Activated T-cell treated with anti-CD3 and anti-CD28 coated beads for 1 hour (primary cell): ENCODE data around the gene CHN1.

ENCODE experiments used
- DNase-seq: peaks from one replicate; pipeline ENCODE4 v3.0.0-alpha.2; 2020; ENCODE audit warnings: low read depth

Gene CHN1

DNA sequence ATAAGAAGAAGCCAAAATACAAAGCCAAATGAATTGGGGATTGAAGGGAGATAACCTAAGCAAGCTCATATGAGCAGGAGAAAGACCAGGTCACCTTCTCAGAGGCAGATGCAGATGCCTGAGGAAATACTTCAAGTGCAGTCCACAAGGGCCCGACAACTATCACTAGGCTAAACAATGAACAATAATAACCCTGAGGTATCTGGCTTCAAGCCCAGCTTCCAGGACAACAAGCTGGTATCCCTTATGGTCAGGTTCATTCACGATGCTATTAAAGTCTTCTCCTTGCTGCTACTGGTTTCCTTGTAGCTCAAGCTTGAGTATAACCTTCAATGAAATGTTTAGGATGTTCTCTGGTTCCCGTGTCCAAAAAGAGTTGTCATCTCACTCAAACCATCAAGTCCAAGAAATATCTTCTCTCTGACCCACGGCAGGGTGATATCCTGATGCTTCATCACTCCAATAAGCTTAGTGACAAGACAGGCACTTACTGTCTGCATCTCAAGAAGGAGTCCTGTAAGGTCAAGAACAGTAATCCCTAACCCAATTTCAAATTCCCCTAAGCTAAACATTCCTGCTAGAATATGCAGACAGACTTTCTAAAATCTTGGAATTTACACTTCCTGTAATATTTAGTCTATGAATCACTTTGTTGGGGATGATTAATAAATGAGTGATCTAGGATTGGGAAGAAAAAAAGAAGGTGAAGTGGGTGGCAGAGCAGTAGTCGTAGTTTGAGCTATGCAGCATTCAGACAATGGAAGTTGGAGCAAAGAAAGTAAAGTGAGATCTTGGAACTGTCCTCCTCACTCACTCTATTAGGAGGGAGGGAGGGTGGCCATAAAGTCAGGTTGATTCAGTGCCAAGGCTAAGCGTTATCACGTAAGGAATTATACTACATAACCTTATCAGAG, 33.1 kb downstream of the CHN1 start:
- DNase-seq, result no peak

DNA sequence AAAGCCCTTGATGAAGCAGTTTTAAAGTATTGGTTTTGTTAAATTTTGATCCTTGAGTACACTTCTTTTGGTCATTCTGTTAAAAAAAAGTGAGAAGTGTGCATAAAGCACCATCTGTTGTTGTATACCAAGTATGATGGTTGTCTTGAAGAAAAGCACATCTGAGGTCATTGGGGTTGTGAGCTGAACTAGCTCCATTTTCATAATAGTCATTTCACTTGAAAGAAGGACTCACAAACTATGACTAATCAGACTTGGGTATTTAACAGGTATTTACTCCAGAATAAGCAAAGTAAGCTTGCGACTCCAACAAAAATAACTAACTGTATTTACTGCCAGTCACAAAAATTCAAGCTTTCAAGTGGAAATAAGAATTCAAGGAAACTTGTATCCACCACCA, 35.1 kb downstream of the CHN1 start:
- DNase-seq, result no peak

DNA sequence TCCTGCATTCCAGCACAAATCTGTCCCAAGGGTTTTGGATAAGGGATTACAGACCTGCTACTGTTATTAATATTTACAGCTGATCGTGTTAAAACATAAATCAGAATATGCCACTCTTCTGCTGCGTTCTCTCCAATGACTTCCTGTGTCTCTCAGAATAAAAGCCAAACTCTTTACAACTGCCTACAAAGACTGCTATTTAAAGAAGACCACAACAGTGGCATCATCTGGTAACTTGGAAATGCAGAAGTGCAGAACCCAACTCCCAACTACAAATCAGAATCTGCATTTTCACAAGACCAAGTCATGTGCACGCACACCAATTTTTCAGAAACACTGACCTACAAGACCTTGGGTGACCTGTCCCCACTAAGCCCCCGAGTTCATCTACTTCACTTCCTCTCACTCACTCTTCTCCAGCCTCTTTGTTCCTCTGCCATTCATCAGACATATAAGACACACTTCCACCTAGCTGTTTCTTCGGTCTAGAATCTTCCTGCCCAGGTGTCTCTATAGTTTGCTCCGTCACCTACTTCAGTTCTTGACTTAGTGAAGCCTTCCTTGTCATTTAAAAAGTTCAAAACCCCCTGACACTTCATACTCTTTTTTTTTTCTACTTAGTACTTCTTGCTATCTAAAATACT, 36.0 kb downstream of the CHN1 start:
- DNase-seq, result no peak

DNA sequence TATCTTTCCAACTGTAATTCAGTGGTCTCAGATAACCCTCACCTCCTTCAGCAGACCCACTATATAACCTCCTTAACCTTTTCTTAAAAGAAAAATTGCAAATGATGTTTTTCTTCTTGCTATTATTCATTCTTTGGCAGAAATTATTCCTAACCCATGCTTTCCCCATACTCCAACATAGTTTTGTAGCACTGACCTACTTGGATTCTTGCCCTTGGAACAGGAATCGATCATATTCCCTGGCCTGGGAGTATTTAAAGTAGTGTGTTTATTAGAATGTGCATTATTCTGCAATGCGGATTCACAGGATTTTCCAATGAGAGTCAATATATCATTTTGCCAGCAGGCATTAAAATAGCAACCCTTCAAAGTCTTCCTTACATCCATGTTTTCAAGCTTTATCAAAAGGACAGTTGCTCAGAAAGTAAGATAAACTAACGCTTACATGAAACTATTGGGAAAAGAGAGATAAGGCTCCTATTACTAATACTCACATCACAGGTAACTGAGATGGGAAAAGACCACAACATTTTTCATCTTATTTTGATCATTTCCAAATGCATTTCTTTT, 37.4 kb downstream of the CHN1 start:
- DNase-seq, result no peak

DNA sequence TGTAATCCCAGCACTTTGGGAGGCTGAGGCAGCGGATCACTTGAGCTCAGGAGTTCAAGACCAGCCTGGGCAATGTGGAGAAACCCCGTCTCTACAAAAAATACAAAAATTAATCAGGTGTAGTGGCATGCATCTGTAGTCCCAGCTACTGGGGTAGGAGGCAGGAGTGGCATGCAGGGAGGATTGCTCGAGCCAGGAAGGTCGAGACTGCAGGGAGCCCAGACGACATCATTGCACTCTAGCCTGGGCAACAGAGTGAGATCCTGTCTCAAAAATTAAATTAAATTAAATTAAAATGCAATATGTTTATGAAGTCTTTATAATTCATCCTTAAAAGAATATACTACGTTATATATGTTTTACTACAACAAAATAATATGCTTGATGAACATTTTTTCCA, 38.1 kb downstream of the CHN1 start:
- no peak for DNase-seq

DNA sequence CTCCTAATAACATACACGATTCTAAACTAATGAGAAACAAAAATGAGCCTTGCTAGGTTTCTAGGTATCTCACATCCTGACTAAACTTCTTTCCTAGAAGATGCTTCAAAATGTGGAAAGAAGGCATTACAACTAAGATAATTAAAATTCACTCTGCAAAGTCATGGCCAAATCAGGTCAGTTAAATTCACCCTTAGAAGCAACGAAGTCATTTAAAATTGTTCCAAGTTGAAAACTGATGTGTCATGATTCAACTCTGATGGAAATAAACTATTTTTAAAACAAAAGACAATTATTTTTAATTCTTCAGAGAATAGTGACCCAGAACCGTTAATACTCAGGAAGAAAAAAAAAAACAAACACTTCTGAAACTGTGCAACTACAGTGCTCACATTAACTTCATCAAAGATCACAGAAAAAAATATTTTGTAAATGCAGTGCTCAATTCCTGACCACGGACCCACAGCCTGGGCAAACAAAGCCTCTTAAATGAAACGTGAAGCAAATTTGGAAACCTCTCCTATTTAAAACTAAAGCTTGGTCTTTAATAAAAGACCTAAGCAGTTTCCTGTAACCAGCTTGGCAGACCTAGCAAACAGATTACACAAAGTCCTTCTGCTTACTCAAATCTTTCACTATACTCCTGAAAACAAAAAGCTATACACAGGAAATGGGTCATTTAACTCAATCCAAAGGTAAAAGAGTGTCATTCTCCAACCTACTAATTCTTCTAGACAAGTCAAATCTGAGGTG, 39.0 kb downstream of the CHN1 start:
- DNase-seq, result no peak

DNA sequence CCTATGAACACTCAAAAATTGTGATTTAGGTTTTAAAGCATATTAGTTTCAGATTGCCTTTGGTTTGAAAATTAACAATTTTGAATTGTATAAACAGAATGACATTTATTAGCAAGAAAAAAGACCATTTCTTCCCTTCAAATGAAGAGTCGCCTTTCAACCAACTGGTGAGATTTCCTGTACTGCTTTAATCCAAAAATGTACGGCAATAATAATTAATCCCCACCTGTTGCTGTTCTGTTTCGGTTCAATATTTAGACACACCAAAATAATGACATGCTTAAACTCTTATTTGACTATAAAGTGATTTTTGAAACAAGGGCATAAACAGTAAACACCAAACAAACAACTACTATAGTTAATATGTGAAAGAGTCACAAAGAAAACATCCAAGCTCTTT, 39.6 kb downstream of the CHN1 start:
- no peak for DNase-seq

DNA sequence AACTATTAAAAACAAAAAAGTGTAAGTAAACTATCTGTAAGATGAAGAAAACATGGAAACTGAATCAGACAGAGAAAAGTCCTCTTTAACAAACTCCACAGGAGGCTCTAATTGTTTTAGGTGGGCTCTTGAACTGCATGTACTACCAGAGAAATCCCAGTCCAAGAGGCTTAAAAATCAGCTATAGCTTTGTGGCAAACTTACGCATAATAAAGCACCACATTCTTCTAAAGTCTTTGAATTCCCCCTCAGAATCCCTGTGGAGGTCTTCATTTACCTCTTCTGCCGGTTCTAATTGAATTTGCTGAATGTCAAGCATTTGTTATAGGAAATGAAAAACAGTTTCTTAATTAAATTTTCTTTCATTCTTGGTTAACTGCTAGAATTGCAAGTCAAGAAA, 40.8 kb downstream of the CHN1 start:
- no peak for DNase-seq

DNA sequence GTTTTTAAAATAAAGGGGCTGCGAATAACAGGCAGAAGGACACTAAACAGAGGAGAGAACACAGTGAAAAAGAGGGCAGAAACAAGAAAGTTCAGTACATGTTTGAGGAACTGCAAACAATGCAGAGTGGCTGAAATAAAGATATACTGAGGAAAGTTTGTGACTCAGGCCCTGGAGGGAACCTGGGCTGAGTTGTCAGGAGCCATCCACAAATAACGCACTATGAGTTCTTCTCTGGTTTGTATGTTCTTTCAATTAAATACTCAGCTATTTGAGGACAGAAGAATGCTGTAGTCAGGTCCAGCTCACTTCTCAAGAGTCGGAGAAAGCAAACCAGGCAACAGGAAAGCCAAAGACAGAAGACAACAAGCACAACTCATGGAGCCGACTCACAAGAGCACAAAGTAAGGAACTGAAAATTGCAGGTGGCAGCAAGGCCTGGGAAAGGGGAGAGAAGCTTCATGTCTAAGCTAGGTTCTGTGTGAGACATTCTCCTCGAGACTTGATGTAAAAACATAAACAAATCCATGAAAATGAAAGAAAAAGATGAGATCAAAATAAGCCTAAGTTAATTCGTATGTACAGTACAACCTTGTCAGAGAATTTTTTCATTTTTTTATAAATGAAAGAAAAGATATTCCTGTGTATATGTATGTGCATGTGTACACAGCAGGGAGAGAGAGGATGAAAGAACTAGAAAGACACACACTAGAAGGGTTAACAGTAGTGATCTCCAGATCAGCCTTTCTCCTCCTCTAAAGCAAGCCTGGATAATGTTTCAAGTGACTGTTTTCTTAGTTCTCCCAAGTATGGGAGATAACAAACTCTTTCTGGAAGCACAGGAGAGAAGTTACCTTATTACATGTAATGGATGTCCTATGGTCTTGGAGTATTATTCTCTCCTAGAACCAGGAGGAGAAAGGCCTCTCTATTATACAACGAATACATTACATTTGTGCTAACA, 41.5 kb downstream of the CHN1 start:
- DNase-seq, result no peak

DNA sequence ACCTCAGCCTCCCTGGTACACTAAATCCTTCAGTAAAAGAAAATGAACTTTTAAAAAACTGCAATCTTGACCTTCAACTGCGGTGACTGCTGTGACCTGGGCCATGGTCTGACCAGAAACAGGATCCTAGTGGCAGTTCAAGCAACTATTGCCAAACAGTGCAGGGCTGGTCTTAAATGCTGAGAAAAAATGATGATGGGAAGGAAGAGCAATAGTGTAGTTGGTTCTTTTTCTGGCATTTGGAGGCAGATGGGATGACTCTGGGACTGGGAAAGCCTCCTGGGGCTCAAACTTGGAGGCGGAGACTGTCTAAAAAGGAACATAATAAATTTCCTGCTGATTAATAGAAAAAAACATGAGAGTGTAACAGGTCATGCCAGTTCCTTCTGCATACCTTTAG, 45.4 kb downstream of the CHN1 start:
- no peak for DNase-seq

DNA sequence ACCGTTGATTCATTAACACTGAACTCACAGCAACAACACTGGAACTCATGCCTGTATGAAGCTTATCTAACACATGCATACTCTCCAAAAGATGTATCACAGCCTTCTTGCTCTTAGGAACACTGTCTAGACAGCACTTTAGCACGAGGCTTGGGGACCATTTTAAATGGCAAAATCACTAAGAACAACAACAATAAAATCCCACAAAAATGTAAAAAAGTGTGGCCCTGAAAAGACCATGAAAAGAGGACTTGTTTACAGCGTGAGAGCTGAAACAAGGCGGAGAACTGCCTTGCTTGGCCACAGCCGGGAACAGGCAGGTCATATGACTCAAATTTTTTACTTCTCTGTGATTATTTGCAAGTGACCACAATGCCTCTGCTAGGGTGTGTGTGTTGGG, 48.1 kb downstream of the CHN1 start:
- DNase-seq, result no peak

DNA sequence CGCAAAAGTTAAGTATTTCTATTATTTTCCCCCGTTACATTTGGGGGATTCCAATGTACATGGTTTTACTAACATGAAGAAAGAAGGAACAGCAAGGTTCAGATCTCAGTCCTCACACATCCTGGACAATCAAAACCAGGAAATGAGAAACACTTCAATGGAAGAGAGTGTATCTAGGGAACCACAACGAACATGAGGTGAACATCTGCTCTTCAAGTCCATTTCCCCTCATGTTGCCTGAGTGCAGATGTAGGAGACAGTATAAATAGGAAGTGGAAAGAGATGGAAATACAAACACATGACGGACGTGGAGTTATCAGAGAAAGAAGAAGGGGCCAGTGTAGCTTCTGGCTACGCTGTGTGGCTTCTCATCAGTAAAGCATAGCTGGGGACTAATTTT, 52.6 kb downstream of the CHN1 start:
- no peak for DNase-seq

DNA sequence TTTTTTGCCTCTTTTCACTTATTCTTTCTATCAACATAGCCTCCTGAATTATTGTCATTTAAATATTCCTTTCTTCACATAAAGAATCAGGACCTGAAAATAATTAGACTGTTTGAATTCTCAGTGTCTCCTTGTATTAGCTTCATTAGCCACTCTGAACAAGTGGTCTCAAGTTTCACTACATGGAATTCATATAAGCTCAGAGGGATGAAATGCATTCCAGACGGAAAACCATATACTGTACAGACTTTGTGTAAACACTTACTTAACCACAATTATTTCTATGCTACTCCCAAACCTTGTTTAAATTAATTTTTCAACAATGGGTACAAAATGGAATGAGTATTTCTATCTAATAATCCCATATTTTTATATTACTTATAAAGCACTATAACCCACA, 53.4 kb downstream of the CHN1 start:
- no peak for DNase-seq

DNA sequence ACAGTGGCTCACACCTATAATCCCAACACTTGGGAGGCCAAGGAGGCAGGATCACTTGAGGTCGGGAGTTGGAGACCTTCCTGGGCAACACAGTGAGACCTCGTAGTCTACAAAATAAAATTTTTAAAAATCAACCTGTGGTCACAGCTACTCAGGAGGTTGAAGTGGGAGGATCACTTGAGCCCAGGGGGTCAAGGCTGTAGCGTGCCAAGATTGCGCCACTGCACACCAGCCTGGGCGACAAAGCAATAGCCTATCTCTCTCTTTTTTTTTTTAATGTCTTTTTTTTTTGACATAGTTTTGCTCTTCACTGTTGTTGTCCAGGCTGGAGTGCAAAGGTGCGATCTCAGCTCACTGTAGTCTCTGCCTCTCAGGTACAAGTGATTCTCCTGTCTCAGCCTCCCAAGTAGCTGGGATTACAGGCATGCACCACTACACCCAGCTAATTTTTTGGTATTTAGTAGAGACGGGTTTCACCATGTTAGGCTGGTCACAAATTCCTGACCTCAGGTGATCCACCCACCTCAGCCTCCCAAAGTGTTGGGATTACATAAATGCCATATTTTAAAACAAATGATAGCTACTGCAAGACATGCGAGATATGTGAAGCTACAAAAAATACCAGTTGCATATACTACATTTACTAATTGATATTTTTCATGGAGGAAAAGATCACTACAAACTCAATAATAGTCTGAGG, 55.0 kb downstream of the CHN1 start:
- no peak for DNase-seq

DNA sequence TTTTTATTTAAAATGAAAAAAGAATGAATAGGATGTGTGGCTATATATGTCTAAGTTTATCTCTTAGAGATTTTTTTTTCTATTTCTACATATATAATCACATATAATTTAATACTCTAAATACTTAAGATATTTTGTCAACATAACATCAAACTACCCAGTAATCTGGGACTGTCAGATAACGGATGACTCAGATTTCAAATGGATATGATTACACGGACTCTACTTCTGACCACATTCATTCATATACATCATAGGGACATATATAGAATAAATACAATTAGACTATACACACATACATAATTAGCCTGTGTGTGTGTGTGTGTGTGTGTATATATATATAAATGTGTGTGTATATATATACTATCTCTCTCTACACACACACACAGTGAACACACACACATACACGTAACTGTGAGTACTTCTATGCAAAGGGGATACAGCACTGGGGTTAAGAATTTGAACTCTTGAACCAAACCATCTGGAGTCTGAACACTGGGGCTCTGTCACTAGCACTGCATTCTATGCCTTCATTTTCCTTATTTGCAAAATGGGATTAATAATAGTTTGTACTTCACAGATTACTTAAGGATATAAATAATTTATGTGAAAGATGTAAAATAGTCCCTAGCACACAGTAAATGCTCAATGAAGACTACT, 59.5 kb downstream of the CHN1 start:
- DNase-seq, result no peak

DNA sequence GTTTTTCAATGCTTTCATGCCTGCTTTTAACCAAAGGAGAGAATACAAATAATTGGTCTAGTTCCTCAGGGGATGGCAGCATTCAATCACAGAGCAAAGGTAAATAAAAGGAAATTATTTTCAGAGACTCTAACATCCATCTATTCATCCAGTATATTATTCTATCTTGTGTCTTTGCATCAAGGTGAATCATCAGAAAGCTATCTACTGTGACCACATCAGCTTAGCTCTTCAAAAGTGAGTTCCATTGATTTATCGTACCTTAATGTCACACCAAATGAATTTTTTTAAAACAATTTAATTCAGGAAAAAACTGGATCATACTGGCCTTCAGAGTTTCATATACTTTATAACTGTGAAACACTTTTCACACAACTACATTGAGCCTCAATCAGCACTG, 66.1 kb downstream of the CHN1 start:
- no peak for DNase-seq

DNA sequence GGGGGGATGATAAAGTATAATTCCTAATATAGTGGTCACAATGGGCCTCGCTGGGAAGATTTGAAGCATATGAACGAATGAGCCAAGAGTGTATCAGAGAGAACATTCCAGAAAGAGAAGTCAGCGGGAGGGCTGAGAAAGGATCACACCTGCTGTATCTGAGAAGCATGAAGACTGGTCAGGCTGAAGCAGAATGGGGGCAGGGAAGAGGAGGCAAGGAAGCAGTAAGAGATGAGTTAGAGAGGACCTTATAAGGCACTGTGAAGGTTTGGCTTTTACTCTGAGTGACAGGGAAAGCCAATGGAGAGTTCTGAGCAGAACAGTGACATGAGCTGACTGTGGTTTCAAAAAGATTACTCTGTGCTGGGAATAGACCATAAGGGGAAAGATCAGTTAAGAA, 73.5 kb downstream of the CHN1 start:
- DNase-seq, result no peak

DNA sequence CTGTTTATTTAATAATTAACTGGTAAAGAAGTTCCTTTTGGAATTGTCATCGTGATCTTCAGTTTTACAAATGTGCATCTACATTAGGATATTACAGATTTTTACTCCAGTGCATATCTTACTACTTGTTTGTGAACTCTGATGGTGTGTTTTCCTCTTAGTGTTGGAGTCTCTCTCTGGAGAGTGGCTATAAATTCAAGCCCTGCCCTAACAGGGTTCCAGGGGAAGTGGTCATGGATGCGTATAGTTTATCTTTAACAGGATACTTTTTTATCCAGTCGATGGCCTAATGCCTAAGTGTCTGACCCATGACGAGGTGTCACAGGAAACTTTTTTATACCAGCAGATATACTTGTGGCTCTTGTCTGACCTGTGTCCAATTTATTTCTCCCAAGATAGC, 75.4 kb downstream of the CHN1 start:
- no peak for DNase-seq

DNA sequence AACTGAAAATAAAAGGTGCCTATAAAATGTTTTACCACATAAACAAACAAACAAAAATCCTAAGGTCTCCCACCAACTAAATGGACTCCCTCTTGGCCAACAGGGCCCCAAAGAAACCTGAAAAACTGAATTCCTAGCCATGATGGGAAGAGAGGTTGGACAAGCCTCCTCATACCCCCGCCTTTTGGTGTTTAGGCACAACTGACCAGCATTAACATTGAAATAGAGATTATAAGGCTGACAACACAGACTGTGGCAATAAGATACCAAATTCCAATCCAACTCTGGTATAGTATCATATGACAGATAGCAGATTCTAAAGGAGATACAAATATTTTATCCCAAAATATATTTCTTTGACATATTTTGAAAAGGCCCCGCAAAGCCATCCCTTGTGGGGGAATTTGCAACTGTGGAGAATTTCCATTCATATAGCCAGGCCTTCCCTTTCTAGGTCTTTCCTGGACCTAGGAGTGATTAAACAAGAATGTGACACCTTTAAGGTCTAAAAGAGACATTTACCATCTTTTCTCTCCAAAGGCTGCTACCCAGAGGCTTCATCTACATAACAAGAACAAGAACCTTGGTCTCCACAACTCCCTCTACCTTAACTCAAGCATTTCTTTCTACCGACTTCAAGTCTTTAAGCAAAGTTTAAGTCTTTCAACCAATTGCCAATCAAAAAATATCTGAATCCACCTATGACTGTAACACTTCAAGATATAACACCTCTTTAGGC, 80.0 kb downstream of the CHN1 start:
- no peak for DNase-seq
